ENCODE data around the gene LIPN.

LIPN gene

GRCh38 chr10:88810196-88810961 is 50.6 kb downstream of the LIPN start:
- peak; percentile 78 for DNase-seq (ENCODE audit: low read depth)
- no peak overlapping the region for H3K4me3 ChIP-seq (ENCODE audit: control insufficient read depth, low read depth, low read length)
- TF ChIP-seq CTCF (conservative IDR thresholded peaks at IDR 0.05; ENCODE audit: control insufficient read depth, insufficient read depth, low read depth, low read length): peak; percentile 92

- no peak for DNase-seq (ENCODE audit: low read depth)
- TF ChIP-seq CTCF (conservative IDR thresholded peaks at IDR 0.05; ENCODE audit: control insufficient read depth, insufficient read depth, low read depth, low read length): no peak
Measured at GRCh38 chr10:88813200-88813599, 53.4 kb downstream of the LIPN start.

GRCh38 chr10:88819290-88819689 is 59.5 kb downstream of the LIPN start:
- H3K4me3 ChIP-seq (ENCODE audit: control insufficient read depth, low read depth, low read length): no peak overlapping the region
- no peak for TF ChIP-seq CTCF (conservative IDR thresholded peaks at IDR 0.05; ENCODE audit: control insufficient read depth, insufficient read depth, low read depth, low read length)
- peak; percentile 45 for DNase-seq (ENCODE audit: low read depth)

More at GRCh38 chr10:88813200-88813599, 53.4 kb downstream of the LIPN start:
- H3K4me3 ChIP-seq (ENCODE audit: control insufficient read depth, low read depth, low read length): no peak overlapping the region

- H3K4me3 ChIP-seq (ENCODE audit: control insufficient read depth, low read depth, low read length): no peak overlapping the region
- DNase-seq (ENCODE audit: low read depth): peak; percentile 80
- TF ChIP-seq CTCF (conservative IDR thresholded peaks at IDR 0.05; ENCODE audit: control insufficient read depth, insufficient read depth, low read depth, low read length): no peak
Measured at GRCh38 chr10:88820748-88821401, 61.1 kb downstream of the LIPN start.

- no peak for TF ChIP-seq CTCF (conservative IDR thresholded peaks at IDR 0.05; ENCODE audit: control insufficient read depth, insufficient read depth, low read depth, low read length)
Measured at GRCh38 chr10:88826388-88826787, 66.6 kb downstream of the LIPN start.

GRCh38 chr10:88827671-88828070 is 67.9 kb downstream of the LIPN start:
- H3K4me3 ChIP-seq (ENCODE audit: control insufficient read depth, low read depth, low read length): no peak overlapping the region
- TF ChIP-seq CTCF (conservative IDR thresholded peaks at IDR 0.05; ENCODE audit: control insufficient read depth, insufficient read depth, low read depth, low read length): no peak
- no peak for DNase-seq (ENCODE audit: low read depth)

More at GRCh38 chr10:88826388-88826787, 66.6 kb downstream of the LIPN start:
- H3K4me3 ChIP-seq (ENCODE audit: control insufficient read depth, low read depth, low read length): no peak overlapping the region
- no peak for DNase-seq (ENCODE audit: low read depth)

All from fibroblast of mammary gland (primary cell).